NCI-H69 (cell line): ENCODE data around the gene ACP1.
"Not testable (repeated sequence)": the region's sequence is repeated elsewhere in the genome, so short reads cannot be mapped to it uniquely, and the experiment has no call there.

ENCODE experiments used
- DNase-seq: peaks from one replicate; lab custom pipeline; 2025; lab: John Stamatoyannopoulos, UW

ACP1 gene

GRCh38 chr2:310994-311393 is 46.2 kb downstream of the ACP1 start:
- no peak for DNase-seq

GRCh38 chr2:313991-314390 is 49.2 kb downstream of the ACP1 start:
- no peak for DNase-seq

- DNase-seq = no peak
These were observed 50.0 kb downstream of the ACP1 start for GRCh38 chr2:314561-315336.

- not testable (repeated sequence) for DNase-seq
These were observed 51.2 kb downstream of the ACP1 start for GRCh38 chr2:315925-316324.

- DNase-seq = no peak
These were observed 51.6 kb downstream of the ACP1 start for GRCh38 chr2:316381-316780.

- no peak for DNase-seq
These were observed 53.0 kb downstream of the ACP1 start for GRCh38 chr2:317501-318424.

- no peak for DNase-seq
These were observed 54.4 kb downstream of the ACP1 start for GRCh38 chr2:319059-319600.

- DNase-seq = no peak
These were observed 55.8 kb downstream of the ACP1 start for GRCh38 chr2:320561-320960.

GRCh38 chr2:322326-322725 is 57.6 kb downstream of the ACP1 start:
- DNase-seq = no peak

GRCh38 chr2:323035-323434 is 58.3 kb downstream of the ACP1 start:
- no peak for DNase-seq
